SK-N-SH (cell line): Measurements from ENCODE around the gene CD180. TPM values are rescaled to one million over a fixed set of nuclear protein-coding genes. Genes with fewer than 3 reads are reported as not detected.

Source experiments
- CTCF ChIA-PET: fragments of 300-600, 350-600 bp; formaldehyde crosslinking; extraction: SDS; loops from one replicate; lab custom pipeline; 2021; lab: Yijun Ruan, JAX
- POLR2A ChIA-PET: fragments of 350-600 bp; sonication (Branson Sonifier 250); formaldehyde crosslinking; extraction: SDS; loops from one replicate; lab custom pipeline; 2020; ENCODE audit warnings: antibody characterized with exemption, inconsistent platforms; lab: Yijun Ruan, JAX
- DNase-seq: peaks from one replicate; pipeline ENCODE4 v3.0.0; 2012
- H2AFZ ChIP-seq: fragments of 200-600 bp; sonication (generic); 2 replicates; pipeline ENCODE4 v1.8.1; 2016; ENCODE audit warnings: antibody characterized with exemption, mild to moderate bottlenecking, low read depth
- H3F3A ChIP-seq: fragments of 200-600 bp; sonication (generic); replicated peaks from 2 replicates; pipeline ENCODE3; 2016; ENCODE audit warnings: antibody characterized with exemption, mild to moderate bottlenecking; ENCODE audit not compliant: insufficient read depth
- H3K27ac ChIP-seq, 2 experiments: fragments of 200-500 bp in 1 of 2; fragments of 200-600 bp in 1 of 2; sonication (Bioruptor generic) in 1 of 2; sonication (generic), shearing (Covaris generic) in 1 of 2; 2 replicates each; pipeline versions ENCODE4 v1.5.1 to v1.6.1; 2014 to 2016; ENCODE audit warnings: low read depth in 2 of 2, inconsistent platforms in 1 of 2, low read length in 1 of 2, mild to moderate bottlenecking in 1 of 2, mixed read lengths in 1 of 2
- H3K27me3 ChIP-seq: fragments of 200-600 bp; sonication (generic), shearing (Covaris generic); 2 replicates; pipeline ENCODE4 v1.6.1; 2016; ENCODE audit warnings: mixed run types; ENCODE audit not compliant: insufficient read depth
- H3K36me3 ChIP-seq, 2 experiments: fragments of 200-500 bp in 1 of 2; fragments of 200-600 bp in 1 of 2; sonication (Bioruptor generic) in 1 of 2; sonication (generic) in 1 of 2; replicated peaks in 1 of 2; 2 replicates each; pipeline versions ENCODE3 to v1.5.1; 2014 to 2016; ENCODE audit warnings: low read length in 1 of 2, mild to moderate bottlenecking in 1 of 2; ENCODE audit not compliant: insufficient read depth in 2 of 2, control insufficient read depth in 1 of 2
- H3K4me1 ChIP-seq, 2 experiments: fragments of 200-500 bp in 1 of 2; fragments of 200-600 bp in 1 of 2; sonication (Bioruptor generic) in 1 of 2; sonication (generic), shearing (Covaris generic) in 1 of 2; 2 replicates each; pipeline versions ENCODE4 v1.5.1 to v1.6.1; 2014 to 2016; ENCODE audit warnings: low read depth in 1 of 2, low read length in 1 of 2, mixed run types in 1 of 2; ENCODE audit not compliant: insufficient read depth in 2 of 2, control insufficient read depth in 1 of 2
- H3K4me2 ChIP-seq: fragments of 200-600 bp; sonication (generic), shearing (Covaris generic); 2 replicates; pipeline ENCODE4 v1.6.1; 2017; ENCODE audit warnings: mixed run types
- H3K4me3 ChIP-seq, 2 experiments: fragments of 200-500 bp in 1 of 2; fragments of 200-600 bp in 1 of 2; sonication (Bioruptor generic) in 1 of 2; sonication (generic), shearing (Covaris generic) in 1 of 2; 2 replicates each; pipeline versions ENCODE4 v1.5.1 to v1.8.1; 2014 to 2016; ENCODE audit warnings: low read depth in 2 of 2, inconsistent platforms in 1 of 2, low read length in 1 of 2, mild to moderate bottlenecking in 1 of 2, mixed read lengths in 1 of 2, moderate library complexity in 1 of 2
- H3K79me2 ChIP-seq: fragments of 200-600 bp; sonication (generic); 2 replicates; pipeline ENCODE4 v1.8.1; 2017; ENCODE audit warnings: mild to moderate bottlenecking; ENCODE audit not compliant: insufficient read depth
- H3K9ac ChIP-seq: fragments of 200-600 bp; sonication (generic); 2 replicates; pipeline ENCODE4 v1.6.1; 2017; ENCODE audit warnings: mixed run types
- H3K9me2 ChIP-seq: fragments of 200-600 bp; sonication (generic); 2 replicates; pipeline ENCODE4 v1.6.1; 2017; ENCODE audit warnings: mixed run types
- H3K9me3 ChIP-seq: fragments of 200-600 bp; sonication (generic); 2 replicates; pipeline ENCODE4 v1.6.1; 2017; ENCODE audit warnings: mixed run types, mild to moderate bottlenecking, moderate library complexity
- H4K20me1 ChIP-seq: fragments of 200-600 bp; sonication (generic); 2 replicates; pipeline ENCODE4 v1.6.1; 2017; ENCODE audit warnings: mild to moderate bottlenecking, mixed run types; ENCODE audit not compliant: insufficient read depth
- ELF1 ChIP-seq: IDR thresholded peaks from 2 replicates; pipeline ENCODE4 v1.4.0; 2012
- EP300 ChIP-seq, 2 experiments: IDR thresholded peaks; 2 replicates each; pipeline versions ENCODE4 v1.4.0 to v1.6.1; 2012; ENCODE audit warnings: borderline replicate concordance in 1 of 2, low read depth in 1 of 2, low read length in 1 of 2
- EZH2phosphoT487 ChIP-seq: fragments of 200-600 bp; sonication (generic); IDR thresholded peaks from 2 replicates; pipeline ENCODE4 v1.6.1; 2017; ENCODE audit warnings: low read depth, mixed run types, mild to moderate bottlenecking, antibody characterized with exemption, moderate library complexity, borderline replicate concordance
- GABPA ChIP-seq: IDR thresholded peaks from 2 replicates; pipeline ENCODE4 v1.4.0; 2012; ENCODE audit warnings: low read depth, mild to moderate bottlenecking
- JUND ChIP-seq: IDR thresholded peaks from 2 replicates; pipeline ENCODE4 v1.4.0; 2012
- MEF2A ChIP-seq: IDR thresholded peaks from 2 replicates; pipeline ENCODE4 v1.4.0; 2012; ENCODE audit warnings: low read depth, borderline replicate concordance
- MXI1 ChIP-seq: IDR thresholded peaks from 2 replicates; pipeline ENCODE4 v1.6.1; 2012; ENCODE audit warnings: mild to moderate bottlenecking, low read depth, low read length, improper control_type of control experiment
- POLR2AphosphoS5 ChIP-seq: IDR thresholded peaks from 2 replicates; pipeline ENCODE4 v1.6.1; 2012; ENCODE audit warnings: low read depth, low read length
- RAD21 ChIP-seq: IDR thresholded peaks from 2 replicates; pipeline ENCODE4 v1.6.1; 2012; ENCODE audit warnings: mild to moderate bottlenecking, low read length
- RCOR1 ChIP-seq: fragments of 150-350 bp; IDR thresholded peaks from 2 replicates; pipeline ENCODE4 v1.6.1; 2017; ENCODE audit warnings: antibody characterized with exemption, low read length
- TAF1 ChIP-seq: IDR thresholded peaks from 2 replicates; pipeline ENCODE4 v1.6.1; 2012; ENCODE audit warnings: low read depth, mild to moderate bottlenecking, low read length, moderate library complexity, borderline replicate concordance
- TCF12 ChIP-seq: IDR thresholded peaks from 2 replicates; pipeline ENCODE4 v1.4.0; 2012
- WGBS: methylation state at CpG from one replicate; pipeline ENCODE4 v1.1.6; 2017; ENCODE audit warnings: low lambda C conversion rate; 5-methylcytosine and 5-hydroxymethylcytosine counted together
- polyA plus RNA-seq, 3 experiments: library from polyadenylated mRNA; depleted of rRNA; stranded (reverse); fragments of >200 nt; gene quantifications; 2 replicates each; pipeline ENCODE4 v1.2.3, GENCODE V29; 2012
- TF ChIP-seq, protein P1 (sequence below): IDR thresholded peaks from 2 replicates; pipeline ENCODE4 v1.6.1; 2012; ENCODE audit warnings: mild to moderate bottlenecking, low read depth, low read length, moderate library complexity
- TF ChIP-seq, protein P2 (sequence below): fragments of 150-350 bp; IDR thresholded peaks from 2 replicates; pipeline ENCODE4 v1.6.1; 2017; ENCODE audit warnings: antibody characterized with exemption, low read length, low read depth, borderline replicate concordance
- TF ChIP-seq, protein P3 (sequence below): IDR thresholded peaks from 2 replicates; pipeline ENCODE4; 2012
- TF ChIP-seq, protein P4 (sequence below): fragments of 200-600 bp; sonication (generic); IDR thresholded peaks from 2 replicates; pipeline ENCODE4 v1.6.1; 2017; ENCODE audit warnings: antibody characterized with exemption, mild to moderate bottlenecking, moderate library complexity
- TF ChIP-seq, protein P5 (sequence below): IDR thresholded peaks from 2 replicates; pipeline ENCODE4 v1.4.0; 2012; ENCODE audit warnings: low read depth
- TF ChIP-seq, protein P6 (sequence below): IDR thresholded peaks from 2 replicates; pipeline ENCODE4 v1.4.0; 2012; ENCODE audit warnings: low read depth, borderline replicate concordance

CD180 gene
- polyA plus RNA-seq, 1 of the 3 experiments (the other 2 are of a cell fraction) = 0.02 TPM

DNA sequence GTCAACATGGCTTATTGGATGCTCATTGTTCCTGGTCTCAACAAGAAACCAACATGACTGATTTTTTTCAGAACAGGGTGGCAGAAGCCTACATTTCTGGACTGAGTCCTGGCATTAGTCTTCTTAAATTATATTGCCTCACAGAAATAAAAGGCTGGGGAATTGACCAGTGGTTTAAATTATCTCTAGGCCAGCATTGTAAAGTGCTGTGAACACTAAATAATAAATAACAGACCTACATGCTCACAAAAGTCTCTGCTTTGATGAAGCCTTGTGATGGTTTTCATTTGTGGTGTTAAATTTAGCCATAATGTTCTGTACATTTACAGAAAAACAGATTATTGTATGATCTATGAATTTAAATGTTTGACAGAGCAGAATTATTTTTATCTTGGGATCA is 44.7 kb upstream of the CD180 start:
- Histone ChIP-seq H2AFZ (no peak overlapping the region), H3K79me2 (no peaks in the 10 kb centered on the region), H3F3A (peaks cover 5% of the 10 kb centered on the region), H4K20me1 (no peaks in the 10 kb centered on the region), H3K4me2 (no peak overlapping the region), H3K36me3 (no peaks in the 10 kb centered on the region), H3K9me3 (no peaks in the 10 kb centered on the region), H3K4me1 (peaks cover 14 to 27% of the 10 kb centered on the region in 2 experiments; a peak in 3 of 4 replicates), H3K4me3 (no peak overlapping the region), H3K9ac (no peak overlapping the region), H3K27me3 (no peaks in the 10 kb centered on the region), H3K9me2 (no peaks in the 10 kb centered on the region), H3K27ac (peak overlapping the region in 1 of 2 experiments; percentile 69; a peak in 2 of 4 replicates)
- no peak for TF ChIP-seq TCF12
- TF ChIP-seq JUND = no peak
- TF ChIP-seq GABPA = no peak
- TF ChIP-seq MXI1 = no peak
- TF ChIP-seq EP300 (IDR thresholded peaks at IDR 0.05; ENCODE audit: borderline replicate concordance in 1 of 2, low read depth in 1 of 2, low read length in 1 of 2) = peak in 1 of 2 experiments; percentile 51; a peak in 1 of 4 replicates
- TF ChIP-seq, protein P1, sequence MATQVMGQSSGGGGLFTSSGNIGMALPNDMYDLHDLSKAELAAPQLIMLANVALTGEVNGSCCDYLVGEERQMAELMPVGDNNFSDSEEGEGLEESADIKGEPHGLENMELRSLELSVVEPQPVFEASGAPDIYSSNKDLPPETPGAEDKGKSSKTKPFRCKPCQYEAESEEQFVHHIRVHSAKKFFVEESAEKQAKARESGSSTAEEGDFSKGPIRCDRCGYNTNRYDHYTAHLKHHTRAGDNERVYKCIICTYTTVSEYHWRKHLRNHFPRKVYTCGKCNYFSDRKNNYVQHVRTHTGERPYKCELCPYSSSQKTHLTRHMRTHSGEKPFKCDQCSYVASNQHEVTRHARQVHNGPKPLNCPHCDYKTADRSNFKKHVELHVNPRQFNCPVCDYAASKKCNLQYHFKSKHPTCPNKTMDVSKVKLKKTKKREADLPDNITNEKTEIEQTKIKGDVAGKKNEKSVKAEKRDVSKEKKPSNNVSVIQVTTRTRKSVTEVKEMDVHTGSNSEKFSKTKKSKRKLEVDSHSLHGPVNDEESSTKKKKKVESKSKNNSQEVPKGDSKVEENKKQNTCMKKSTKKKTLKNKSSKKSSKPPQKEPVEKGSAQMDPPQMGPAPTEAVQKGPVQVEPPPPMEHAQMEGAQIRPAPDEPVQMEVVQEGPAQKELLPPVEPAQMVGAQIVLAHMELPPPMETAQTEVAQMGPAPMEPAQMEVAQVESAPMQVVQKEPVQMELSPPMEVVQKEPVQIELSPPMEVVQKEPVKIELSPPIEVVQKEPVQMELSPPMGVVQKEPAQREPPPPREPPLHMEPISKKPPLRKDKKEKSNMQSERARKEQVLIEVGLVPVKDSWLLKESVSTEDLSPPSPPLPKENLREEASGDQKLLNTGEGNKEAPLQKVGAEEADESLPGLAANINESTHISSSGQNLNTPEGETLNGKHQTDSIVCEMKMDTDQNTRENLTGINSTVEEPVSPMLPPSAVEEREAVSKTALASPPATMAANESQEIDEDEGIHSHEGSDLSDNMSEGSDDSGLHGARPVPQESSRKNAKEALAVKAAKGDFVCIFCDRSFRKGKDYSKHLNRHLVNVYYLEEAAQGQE = no peak
- TF ChIP-seq, protein P2, sequence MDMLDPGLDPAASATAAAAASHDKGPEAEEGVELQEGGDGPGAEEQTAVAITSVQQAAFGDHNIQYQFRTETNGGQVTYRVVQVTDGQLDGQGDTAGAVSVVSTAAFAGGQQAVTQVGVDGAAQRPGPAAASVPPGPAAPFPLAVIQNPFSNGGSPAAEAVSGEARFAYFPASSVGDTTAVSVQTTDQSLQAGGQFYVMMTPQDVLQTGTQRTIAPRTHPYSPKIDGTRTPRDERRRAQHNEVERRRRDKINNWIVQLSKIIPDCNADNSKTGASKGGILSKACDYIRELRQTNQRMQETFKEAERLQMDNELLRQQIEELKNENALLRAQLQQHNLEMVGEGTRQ = no peak
- TF ChIP-seq, protein P3, sequence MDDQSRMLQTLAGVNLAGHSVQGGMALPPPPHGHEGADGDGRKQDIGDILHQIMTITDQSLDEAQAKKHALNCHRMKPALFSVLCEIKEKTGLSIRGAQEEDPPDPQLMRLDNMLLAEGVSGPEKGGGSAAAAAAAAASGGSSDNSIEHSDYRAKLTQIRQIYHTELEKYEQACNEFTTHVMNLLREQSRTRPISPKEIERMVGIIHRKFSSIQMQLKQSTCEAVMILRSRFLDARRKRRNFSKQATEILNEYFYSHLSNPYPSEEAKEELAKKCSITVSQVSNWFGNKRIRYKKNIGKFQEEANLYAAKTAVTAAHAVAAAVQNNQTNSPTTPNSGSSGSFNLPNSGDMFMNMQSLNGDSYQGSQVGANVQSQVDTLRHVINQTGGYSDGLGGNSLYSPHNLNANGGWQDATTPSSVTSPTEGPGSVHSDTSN = no peak
- no peak for TF ChIP-seq EZH2phosphoT487
- ChIA-PET POLR2A (no interaction called here), CTCF (no interaction called here)
- DNase-seq = no peak

DNA sequence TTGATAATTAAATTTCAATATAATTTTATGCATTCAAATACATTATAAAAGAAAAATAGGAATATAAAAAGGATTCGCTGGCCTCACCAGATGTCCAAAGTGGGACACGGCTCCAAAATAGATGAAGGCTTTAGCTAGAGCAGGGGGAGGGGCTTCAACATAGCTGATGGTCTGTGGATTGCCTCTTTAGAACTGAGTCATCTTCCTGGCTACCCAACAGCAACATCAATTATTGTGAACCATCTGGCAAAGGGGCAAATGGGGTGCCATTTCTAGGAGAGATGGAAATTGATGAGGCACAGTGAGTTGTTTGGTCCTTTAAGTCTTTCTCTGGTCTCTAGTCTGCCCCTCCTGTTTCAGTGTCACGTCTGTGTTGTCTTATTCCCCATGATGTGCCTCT is 44.2 kb upstream of the CD180 start:
- peaks cover 5% of the 10 kb centered on the region for H3F3A ChIP-seq
- H3K9me2 ChIP-seq = no peaks in the 10 kb centered on the region
- H3K27ac ChIP-seq = peak overlapping the region in 1 of 2 experiments; percentile 69; a peak in 2 of 4 replicates
- peaks cover 14 to 23% of the 10 kb centered on the region in 2 experiments; a peak in 3 of 4 replicates for H3K4me1 ChIP-seq
- H3K9me3 ChIP-seq = no peaks in the 10 kb centered on the region
- H2AFZ ChIP-seq = no peak overlapping the region
- H3K36me3 ChIP-seq = no peaks in the 10 kb centered on the region
- 72% methylated on average over 3 of the region's 3 CpGs for WGBS
- no peaks in the 10 kb centered on the region for H3K79me2 ChIP-seq
- H3K27me3 ChIP-seq = no peaks in the 10 kb centered on the region
- ChIA-PET POLR2A (no interaction called here), CTCF (interaction anchor here (0.8 kb wide), 1 partner anchor 125 kb away, joined by 3 read pairs; no protein-coding TSS in a partner anchor)
- no peak for DNase-seq
- no peaks in the 10 kb centered on the region for H4K20me1 ChIP-seq
- no peak overlapping the region for H3K4me3 ChIP-seq
- H3K4me2 ChIP-seq = no peak overlapping the region
- H3K9ac ChIP-seq = no peak overlapping the region
- TF ChIP-seq, protein P4, sequence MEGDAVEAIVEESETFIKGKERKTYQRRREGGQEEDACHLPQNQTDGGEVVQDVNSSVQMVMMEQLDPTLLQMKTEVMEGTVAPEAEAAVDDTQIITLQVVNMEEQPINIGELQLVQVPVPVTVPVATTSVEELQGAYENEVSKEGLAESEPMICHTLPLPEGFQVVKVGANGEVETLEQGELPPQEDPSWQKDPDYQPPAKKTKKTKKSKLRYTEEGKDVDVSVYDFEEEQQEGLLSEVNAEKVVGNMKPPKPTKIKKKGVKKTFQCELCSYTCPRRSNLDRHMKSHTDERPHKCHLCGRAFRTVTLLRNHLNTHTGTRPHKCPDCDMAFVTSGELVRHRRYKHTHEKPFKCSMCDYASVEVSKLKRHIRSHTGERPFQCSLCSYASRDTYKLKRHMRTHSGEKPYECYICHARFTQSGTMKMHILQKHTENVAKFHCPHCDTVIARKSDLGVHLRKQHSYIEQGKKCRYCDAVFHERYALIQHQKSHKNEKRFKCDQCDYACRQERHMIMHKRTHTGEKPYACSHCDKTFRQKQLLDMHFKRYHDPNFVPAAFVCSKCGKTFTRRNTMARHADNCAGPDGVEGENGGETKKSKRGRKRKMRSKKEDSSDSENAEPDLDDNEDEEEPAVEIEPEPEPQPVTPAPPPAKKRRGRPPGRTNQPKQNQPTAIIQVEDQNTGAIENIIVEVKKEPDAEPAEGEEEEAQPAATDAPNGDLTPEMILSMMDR = no peak
- no peak for TF ChIP-seq TAF1
- TF ChIP-seq, protein P5, sequence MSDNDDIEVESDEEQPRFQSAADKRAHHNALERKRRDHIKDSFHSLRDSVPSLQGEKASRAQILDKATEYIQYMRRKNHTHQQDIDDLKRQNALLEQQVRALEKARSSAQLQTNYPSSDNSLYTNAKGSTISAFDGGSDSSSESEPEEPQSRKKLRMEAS = no peak
- no peak for TF ChIP-seq POLR2AphosphoS5
- TF ChIP-seq, protein P6, sequence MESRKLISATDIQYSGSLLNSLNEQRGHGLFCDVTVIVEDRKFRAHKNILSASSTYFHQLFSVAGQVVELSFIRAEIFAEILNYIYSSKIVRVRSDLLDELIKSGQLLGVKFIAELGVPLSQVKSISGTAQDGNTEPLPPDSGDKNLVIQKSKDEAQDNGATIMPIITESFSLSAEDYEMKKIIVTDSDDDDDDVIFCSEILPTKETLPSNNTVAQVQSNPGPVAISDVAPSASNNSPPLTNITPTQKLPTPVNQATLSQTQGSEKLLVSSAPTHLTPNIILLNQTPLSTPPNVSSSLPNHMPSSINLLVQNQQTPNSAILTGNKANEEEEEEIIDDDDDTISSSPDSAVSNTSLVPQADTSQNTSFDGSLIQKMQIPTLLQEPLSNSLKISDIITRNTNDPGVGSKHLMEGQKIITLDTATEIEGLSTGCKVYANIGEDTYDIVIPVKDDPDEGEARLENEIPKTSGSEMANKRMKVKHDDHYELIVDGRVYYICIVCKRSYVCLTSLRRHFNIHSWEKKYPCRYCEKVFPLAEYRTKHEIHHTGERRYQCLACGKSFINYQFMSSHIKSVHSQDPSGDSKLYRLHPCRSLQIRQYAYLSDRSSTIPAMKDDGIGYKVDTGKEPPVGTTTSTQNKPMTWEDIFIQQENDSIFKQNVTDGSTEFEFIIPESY = no peak
- peak in 1 of 2 experiments; percentile 19; a peak in 1 of 4 replicates for TF ChIP-seq EP300 (IDR thresholded peaks at IDR 0.05; ENCODE audit: borderline replicate concordance in 1 of 2, low read depth in 1 of 2, low read length in 1 of 2)
- TF ChIP-seq JUND = 0 out of 2 replicates have a peak, but pooled peaks have one; percentile 15
- no peak for TF ChIP-seq RAD21
- no peak for TF ChIP-seq ELF1
- no peak for TF ChIP-seq MEF2A
- TF ChIP-seq RCOR1 = no peak
